H1 (cell line): ENCODE measurements around the gene TCF4. TPM values are rescaled to one million over a fixed set of nuclear protein-coding genes. Genes with fewer than 3 reads are reported as not detected.

Experiments used
- MAFK ChIP-seq: IDR thresholded peaks from 2 replicates; pipeline ENCODE4 v1.6.1; 2012; ENCODE audit warnings: low read depth, mild to moderate bottlenecking, improper control_type of control experiment, low read length
- polyA plus RNA-seq, 7 experiments: library from polyadenylated mRNA; depleted of rRNA in 3 of 7; stranded (reverse) in 5 of 7; unstranded in 2 of 7; fragments of >200 nt in 5 of 7; fragments of 200-250 nt in 2 of 7; gene quantifications; 1 replicate in 5 of 7; 2 replicates in 1 of 7; 4 replicates in 1 of 7; pipeline versions ENCODE4 v1.2.1 to v1.2.3, GENCODE V29; 2011 to 2013; ENCODE audit warnings: missing spikeins in 2 of 7, mixed read lengths in 2 of 7
- total RNA-seq: library from RNA; stranded (reverse); fragmentation: NEBNext Ultra II Directional; extraction: Animal tissue kit (Norgen Biotek cat#: 25700); gene quantifications from 2 replicates; pipeline ENCODE4 v1.2.1, GENCODE V29; 2021
- TF ChIP-seq, protein P1 (sequence below): fragments of 300-600 bp; sonication (generic); IDR thresholded peaks from 2 replicates; pipeline ENCODE4 v1.7.1; 2012; ENCODE audit warnings: low read length, moderate library complexity, mild to moderate bottlenecking, inconsistent platforms; ENCODE audit not compliant: insufficient replicate concordance

TCF4 gene
- total and polyA plus RNA-seq, 2 of the 8 experiments (the other 6 are each of a cell fraction or from before 2014, with no cell fraction given) = 59.3 to 118 TPM

DNA sequence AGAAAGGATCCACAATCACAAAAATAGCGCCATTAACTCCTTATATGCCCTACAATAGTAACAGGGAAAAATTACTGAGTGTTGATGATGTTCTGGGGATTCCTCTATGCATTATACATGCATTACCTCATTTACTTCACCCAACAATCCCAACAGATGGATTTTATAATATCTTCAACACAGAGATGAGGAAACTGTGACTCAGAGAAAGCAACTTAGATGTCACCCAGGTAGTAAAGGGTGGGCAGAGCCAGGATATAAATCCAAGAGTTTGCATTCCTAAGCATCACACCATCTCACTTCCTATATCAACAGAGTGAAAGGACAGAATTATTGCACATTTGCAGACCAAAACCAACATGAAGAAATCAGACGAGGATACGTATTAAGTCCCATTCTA lies 144.2 kb downstream of the TCF4 start (continued):
- TF ChIP-seq, protein P1, sequence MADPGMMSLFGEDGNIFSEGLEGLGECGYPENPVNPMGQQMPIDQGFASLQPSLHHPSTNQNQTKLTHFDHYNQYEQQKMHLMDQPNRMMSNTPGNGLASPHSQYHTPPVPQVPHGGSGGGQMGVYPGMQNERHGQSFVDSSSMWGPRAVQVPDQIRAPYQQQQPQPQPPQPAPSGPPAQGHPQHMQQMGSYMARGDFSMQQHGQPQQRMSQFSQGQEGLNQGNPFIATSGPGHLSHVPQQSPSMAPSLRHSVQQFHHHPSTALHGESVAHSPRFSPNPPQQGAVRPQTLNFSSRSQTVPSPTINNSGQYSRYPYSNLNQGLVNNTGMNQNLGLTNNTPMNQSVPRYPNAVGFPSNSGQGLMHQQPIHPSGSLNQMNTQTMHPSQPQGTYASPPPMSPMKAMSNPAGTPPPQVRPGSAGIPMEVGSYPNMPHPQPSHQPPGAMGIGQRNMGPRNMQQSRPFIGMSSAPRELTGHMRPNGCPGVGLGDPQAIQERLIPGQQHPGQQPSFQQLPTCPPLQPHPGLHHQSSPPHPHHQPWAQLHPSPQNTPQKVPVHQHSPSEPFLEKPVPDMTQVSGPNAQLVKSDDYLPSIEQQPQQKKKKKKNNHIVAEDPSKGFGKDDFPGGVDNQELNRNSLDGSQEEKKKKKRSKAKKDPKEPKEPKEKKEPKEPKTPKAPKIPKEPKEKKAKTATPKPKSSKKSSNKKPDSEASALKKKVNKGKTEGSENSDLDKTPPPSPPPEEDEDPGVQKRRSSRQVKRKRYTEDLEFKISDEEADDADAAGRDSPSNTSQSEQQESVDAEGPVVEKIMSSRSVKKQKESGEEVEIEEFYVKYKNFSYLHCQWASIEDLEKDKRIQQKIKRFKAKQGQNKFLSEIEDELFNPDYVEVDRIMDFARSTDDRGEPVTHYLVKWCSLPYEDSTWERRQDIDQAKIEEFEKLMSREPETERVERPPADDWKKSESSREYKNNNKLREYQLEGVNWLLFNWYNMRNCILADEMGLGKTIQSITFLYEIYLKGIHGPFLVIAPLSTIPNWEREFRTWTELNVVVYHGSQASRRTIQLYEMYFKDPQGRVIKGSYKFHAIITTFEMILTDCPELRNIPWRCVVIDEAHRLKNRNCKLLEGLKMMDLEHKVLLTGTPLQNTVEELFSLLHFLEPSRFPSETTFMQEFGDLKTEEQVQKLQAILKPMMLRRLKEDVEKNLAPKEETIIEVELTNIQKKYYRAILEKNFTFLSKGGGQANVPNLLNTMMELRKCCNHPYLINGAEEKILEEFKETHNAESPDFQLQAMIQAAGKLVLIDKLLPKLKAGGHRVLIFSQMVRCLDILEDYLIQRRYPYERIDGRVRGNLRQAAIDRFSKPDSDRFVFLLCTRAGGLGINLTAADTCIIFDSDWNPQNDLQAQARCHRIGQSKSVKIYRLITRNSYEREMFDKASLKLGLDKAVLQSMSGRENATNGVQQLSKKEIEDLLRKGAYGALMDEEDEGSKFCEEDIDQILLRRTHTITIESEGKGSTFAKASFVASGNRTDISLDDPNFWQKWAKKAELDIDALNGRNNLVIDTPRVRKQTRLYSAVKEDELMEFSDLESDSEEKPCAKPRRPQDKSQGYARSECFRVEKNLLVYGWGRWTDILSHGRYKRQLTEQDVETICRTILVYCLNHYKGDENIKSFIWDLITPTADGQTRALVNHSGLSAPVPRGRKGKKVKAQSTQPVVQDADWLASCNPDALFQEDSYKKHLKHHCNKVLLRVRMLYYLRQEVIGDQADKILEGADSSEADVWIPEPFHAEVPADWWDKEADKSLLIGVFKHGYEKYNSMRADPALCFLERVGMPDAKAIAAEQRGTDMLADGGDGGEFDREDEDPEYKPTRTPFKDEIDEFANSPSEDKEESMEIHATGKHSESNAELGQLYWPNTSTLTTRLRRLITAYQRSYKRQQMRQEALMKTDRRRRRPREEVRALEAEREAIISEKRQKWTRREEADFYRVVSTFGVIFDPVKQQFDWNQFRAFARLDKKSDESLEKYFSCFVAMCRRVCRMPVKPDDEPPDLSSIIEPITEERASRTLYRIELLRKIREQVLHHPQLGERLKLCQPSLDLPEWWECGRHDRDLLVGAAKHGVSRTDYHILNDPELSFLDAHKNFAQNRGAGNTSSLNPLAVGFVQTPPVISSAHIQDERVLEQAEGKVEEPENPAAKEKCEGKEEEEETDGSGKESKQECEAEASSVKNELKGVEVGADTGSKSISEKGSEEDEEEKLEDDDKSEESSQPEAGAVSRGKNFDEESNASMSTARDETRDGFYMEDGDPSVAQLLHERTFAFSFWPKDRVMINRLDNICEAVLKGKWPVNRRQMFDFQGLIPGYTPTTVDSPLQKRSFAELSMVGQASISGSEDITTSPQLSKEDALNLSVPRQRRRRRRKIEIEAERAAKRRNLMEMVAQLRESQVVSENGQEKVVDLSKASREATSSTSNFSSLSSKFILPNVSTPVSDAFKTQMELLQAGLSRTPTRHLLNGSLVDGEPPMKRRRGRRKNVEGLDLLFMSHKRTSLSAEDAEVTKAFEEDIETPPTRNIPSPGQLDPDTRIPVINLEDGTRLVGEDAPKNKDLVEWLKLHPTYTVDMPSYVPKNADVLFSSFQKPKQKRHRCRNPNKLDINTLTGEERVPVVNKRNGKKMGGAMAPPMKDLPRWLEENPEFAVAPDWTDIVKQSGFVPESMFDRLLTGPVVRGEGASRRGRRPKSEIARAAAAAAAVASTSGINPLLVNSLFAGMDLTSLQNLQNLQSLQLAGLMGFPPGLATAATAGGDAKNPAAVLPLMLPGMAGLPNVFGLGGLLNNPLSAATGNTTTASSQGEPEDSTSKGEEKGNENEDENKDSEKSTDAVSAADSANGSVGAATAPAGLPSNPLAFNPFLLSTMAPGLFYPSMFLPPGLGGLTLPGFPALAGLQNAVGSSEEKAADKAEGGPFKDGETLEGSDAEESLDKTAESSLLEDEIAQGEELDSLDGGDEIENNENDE = no peak
- no peak for TF ChIP-seq MAFK
